Measurements from ENCODE around the gene IL17RA.

IL17RA gene

GRCh38 chr22:17117890-17118289 is 33.1 kb downstream of the IL17RA start:
- in situ Hi-C loops (cut with MboI; ENCODE audit: low sequenced_read_pairs): no loop called here

- in situ Hi-C loops (cut with MboI; ENCODE audit: low sequenced_read_pairs): no loop called here
These were observed 33.5 kb downstream of the IL17RA start for GRCh38 chr22:17118342-17118741.

DNA sequence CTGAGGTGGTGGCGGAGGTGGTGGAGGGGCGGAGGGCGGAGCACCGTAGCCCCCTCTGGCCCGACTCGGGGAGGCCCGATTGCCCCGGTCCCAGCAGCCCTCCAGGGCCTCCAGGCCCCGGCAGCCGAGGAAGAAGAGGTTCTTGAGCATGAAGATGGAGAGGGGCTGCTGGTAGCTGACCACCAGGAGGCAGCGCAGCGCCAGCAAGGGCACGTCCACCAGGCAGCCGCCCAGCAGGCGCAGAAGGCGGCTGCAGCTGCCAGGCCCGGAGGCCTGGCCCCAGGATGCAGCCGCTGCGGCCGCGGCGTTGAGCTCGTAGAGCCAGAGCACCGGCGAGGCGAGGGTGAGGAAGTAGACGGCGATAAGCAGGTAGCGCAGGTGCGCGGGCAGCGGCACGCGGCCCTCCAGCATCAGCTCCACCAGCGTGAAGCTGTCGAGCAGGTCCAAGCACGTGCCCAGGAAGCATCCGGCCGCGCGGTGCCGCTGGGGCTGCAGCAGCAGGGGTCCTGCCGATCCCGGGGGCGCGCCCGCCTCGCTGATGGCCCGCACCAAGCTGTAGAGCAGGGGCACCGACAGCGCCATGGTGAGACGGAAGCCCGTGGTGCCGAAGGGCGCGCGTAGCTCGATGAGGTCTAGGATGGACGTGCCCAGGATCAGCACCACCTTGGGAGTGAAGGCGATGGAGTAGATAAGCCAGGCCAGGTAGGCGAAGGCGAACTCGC is 34.8 kb downstream of the IL17RA start:
- in situ Hi-C loops (cut with MboI; ENCODE audit: low sequenced_read_pairs): no loop called here

DNA sequence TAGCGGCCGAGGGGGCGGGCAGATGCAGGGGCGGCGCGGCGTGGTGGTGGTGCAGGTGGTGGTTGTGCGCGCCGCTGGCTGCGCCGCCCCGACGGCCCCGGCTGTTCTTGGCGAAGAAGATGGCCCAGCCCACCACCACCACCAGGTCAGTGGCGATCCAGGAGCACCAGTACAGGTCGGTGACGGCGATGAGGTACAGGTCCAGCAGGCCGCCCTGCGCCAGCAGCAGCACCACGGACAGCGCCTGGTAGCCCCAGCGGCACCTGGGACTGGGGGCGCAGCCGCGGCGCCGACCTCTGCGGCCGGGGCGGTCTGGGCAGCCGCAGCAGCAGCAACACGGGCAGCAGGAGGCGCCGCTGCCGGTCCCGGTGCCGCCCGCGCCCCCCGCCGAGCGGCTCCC is 35.5 kb downstream of the IL17RA start:
- in situ Hi-C loops (cut with MboI; ENCODE audit: low sequenced_read_pairs): no loop called here

- in situ Hi-C loops (cut with MboI; ENCODE audit: low sequenced_read_pairs): no loop called here
These were observed 36.0 kb downstream of the IL17RA start for GRCh38 chr22:17120711-17121232.

DNA sequence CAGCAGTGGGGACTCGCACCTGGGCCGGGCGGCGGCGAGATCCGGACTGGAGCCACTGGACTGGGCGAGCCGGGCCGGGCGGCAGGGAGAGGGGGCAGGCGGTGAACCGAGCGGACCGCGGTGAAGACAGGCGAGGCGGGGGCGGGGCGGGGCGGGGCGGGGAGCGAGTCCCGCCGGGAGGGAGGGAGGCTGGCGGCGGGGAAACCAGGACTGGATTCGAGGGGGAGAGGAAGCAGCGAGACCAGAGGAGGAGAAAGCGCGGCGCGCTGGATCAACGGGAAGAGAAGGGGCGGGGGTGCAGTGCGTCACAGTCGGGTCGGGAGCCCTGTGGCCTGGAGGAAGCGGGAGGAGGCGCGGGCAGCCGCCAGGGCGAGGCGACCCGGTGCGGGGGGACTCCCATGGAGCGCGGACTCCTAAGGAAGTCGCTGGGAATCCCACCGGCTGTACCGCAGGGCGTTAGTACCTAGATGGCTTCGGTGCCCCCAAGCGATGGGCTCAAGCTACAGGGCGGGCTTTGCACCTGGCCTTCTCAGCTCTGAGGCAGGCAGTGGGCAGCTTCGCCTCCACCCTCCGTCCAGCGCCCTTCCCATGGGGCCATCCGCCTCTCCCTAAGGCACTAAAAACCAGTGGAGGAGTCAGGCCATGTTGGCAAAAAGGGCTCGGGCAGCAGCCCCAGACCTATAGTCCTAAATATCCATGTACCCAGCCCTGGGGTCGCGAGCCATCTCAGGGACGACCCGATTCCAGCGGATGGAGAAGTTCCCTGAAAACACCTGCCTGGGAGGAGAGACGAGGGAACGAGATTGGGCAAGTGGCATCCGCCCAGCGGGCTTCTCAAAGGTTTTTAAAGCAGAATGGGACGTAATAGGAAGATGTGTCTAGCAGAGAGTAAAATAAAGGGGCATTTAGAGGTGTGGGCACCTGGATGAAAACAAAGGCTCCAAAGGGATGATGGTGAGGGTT is 36.7 kb downstream of the IL17RA start, which contains the start of gene TMEM121B:
TSS of gene TMEM121B (minus strand) at position 128 of the 963 bp plus-strand sequence. CDS start 233 bp downstream, outside the sequence.
- in situ Hi-C loops (cut with MboI; ENCODE audit: low sequenced_read_pairs): no loop called here

DNA sequence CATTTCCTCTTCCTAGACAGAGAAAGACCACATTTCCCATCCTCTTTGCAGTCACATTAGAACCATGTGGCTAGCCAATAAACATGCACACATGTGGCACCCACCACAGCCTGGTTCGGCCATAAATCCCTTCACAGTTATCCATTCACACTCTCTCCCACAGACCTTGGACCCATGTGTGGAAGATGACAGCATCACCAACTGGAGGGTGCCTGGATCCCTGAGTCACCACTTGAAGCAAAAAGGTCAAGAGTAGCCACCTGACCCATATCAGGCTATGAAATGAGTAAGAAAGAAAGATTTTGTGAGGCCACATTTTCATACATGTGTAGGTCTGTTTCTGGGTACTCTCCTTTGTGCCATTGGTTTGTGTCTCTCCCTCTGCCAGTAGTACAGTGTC is 45.4 kb downstream of the IL17RA start:
- in situ Hi-C loops (cut with MboI; ENCODE audit: low sequenced_read_pairs): no loop called here

GRCh38 chr22:17131686-17132085 is 46.9 kb downstream of the IL17RA start:
- in situ Hi-C loops (cut with MboI; ENCODE audit: low sequenced_read_pairs): no loop called here

- in situ Hi-C loops (cut with MboI; ENCODE audit: low sequenced_read_pairs): no loop called here
These were observed 47.3 kb downstream of the IL17RA start for GRCh38 chr22:17132112-17132511.

GRCh38 chr22:17133137-17133536 is 48.3 kb downstream of the IL17RA start:
- in situ Hi-C loops (cut with MboI; ENCODE audit: low sequenced_read_pairs): no loop called here

- in situ Hi-C loops (cut with MboI; ENCODE audit: low sequenced_read_pairs): no loop called here
These were observed 50.5 kb downstream of the IL17RA start for GRCh38 chr22:17135153-17135760.

GRCh38 chr22:17137170-17137569 is 52.4 kb downstream of the IL17RA start:
- in situ Hi-C loops (cut with MboI; ENCODE audit: low sequenced_read_pairs): no loop called here

DNA sequence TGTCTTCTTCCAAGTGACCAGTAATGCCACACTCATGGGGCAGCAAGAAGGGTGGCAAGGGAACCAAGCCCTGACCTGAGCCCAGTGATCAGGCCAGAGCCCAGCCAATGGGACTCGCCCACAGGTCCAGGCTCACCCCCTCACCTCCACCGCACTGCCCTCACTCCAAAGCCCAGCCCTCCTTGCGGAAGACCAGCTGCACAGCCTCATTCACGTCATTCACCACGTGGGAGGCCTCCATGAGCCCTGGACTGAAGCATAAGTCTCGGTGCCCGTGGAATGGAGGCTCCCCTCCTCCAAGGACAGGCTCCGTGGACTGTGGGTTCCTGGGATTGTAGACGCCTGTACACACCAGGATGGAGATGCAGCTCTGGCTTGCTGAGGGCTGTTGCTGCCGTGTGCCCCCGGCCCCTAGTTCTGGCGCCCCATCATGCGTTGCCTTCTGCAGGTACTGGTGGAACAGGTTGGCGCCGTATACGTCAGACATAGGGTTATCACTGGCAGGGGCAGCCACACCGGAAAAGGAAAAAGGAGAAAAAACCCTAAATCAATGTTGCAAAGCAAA is 53.1 kb downstream of the IL17RA start:
- in situ Hi-C loops (cut with MboI; ENCODE audit: low sequenced_read_pairs): no loop called here

DNA sequence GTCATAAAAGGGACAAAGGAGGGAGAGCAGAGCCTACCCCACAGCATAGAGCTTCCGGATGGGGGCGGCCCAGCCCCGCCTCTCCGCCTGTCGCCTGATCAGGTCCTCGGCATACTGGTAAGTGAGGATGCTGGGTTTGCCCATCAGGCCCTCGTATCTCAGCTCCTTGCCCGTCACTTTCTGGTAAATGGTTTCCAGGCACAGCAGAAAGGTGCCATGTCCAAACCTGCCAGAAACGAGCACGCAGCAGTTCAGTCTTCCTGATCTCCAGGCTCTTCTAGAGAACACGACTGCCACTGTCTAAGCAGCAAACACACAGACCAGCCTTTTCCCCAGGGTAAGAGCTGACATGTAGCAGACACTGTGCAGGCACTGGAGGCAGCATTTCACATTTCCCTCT is 53.7 kb downstream of the IL17RA start:
- in situ Hi-C loops (cut with MboI; ENCODE audit: low sequenced_read_pairs): no loop called here

DNA sequence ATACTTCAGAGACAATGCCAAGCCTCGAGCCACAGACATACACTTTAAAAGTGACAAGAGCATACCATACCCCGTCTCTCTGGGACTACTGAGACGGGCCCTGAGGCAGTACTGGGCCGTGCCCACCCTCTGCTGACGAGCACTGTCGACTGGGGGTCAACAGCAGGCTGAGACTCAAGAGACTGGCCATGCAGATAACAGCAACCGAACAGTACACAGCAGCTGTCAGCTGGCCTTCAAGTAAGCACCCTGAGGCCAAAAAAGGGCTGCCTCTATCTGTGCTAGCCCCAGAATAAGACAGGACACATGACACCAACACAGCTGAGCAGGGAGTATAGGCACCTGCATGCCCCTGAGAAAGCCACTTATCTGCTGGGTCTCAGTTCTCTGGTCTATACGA is 55.2 kb downstream of the IL17RA start:
- in situ Hi-C loops (cut with MboI; ENCODE audit: low sequenced_read_pairs): no loop called here

GRCh38 chr22:17140826-17141766 is 56.3 kb downstream of the IL17RA start:
- in situ Hi-C loops (cut with MboI; ENCODE audit: low sequenced_read_pairs): no loop called here

DNA sequence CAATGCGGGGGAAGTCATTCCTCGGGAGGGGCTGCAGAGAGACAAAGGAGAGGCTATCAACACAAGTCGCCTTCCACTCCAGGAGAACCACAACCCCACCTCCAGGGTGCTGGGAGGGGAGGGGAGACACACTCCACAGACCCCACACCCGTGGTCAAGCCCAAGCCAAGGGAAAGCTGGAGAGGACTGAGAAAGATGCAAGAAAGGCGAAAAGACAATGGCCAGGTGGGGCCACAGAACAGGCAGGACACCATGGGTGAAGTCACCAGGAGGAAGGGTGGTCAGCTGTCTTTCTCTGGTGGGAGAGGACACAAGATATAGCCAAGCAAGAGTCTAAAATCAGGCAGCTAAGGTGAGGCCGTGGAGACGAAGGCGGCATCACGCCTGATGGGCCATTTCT is 58.3 kb downstream of the IL17RA start:
- in situ Hi-C loops (cut with MboI; ENCODE audit: low sequenced_read_pairs): no loop called here

- in situ Hi-C loops (cut with MboI; ENCODE audit: low sequenced_read_pairs): no loop called here
These were observed 59.0 kb downstream of the IL17RA start for GRCh38 chr22:17143826-17144225.

GRCh38 chr22:17145021-17145680 is 60.4 kb downstream of the IL17RA start:
- in situ Hi-C loops (cut with MboI; ENCODE audit: low sequenced_read_pairs): no loop called here
